ENCODE data around the gene MICAL3. TPM values are rescaled to one million over a fixed set of nuclear protein-coding genes. Genes with fewer than 3 reads are reported as not detected.

MICAL3 gene
- total and polyA plus RNA-seq, 2 experiments from 2014 or later: 6.1 to 25.1 TPM

DNA sequence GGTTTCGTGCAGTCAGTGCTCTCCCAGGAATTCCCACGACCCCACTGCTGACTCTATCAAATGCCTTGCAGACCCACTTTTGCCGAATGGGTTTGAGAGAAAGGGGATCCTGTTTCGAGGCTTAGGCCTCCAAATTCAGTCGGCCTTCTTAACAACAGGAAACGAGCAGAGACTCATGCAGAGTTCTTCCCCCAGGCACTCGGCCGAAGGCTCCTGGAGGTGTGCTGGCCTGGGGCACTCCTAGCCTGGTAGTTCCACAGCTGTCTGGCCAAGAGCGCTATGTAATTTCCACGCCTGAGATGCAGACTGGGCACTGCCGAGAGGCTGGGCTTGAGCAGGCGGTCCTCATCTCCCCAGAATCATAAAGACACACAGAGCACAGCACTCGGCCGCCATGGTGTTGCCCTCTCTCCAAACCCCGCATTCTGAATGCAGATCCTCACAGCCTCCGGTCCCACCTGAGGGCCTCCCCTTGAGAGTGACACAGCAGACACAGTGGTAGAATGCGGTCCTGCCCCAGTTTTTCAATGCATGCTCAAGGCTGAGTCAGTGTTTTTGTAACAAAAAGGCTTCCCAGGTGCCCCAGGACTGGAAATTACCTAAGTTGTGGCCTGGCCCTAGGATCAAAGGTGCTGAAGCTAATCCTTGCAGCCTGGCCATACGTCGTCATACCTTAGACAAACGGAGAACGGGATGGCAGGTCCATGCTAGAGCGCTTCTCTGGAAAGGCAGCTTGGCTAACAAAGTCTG lies 219.9 kb downstream of the MICAL3 start:
- TF ChIP-seq EZH2 (IDR thresholded peaks at IDR 0.05; ENCODE audit: insufficient read depth, poor library complexity, severe bottlenecking) (no peak), EZH2phosphoT487 (IDR thresholded peaks at IDR 0.05; ENCODE audit: insufficient read depth, low read depth) (no peak)
- H2AFZ ChIP-seq: no peak overlapping the region
- H3K36me3 ChIP-seq (ENCODE audit: low read depth): peaks cover 13% of the 10 kb centered on the region
- no peaks in the 10 kb centered on the region for H3K79me2 ChIP-seq (ENCODE audit: insufficient read depth)
- no peak for DNase-seq
- no peak overlapping the region for H3K9ac ChIP-seq
- H3K27me3 ChIP-seq (replicated peaks; ENCODE audit: insufficient read depth): no peaks in the 10 kb centered on the region
- in situ Hi-C loops (cut with MboI): no loop called here
- H3K4me2 ChIP-seq (ENCODE audit: unreplicated experiment): no peak overlapping the region
- H3K9me3 ChIP-seq (ENCODE audit: low read depth): no peaks in the 10 kb centered on the region
- no peaks in the 10 kb centered on the region for H3K4me1 ChIP-seq (ENCODE audit: insufficient read depth)
- no peaks in the 10 kb centered on the region for H3F3A ChIP-seq (ENCODE audit: insufficient read depth)
- H3K27ac ChIP-seq: no peak overlapping the region
- 93 to 95% methylated on average over 22 of the region's 22 CpGs for WGBS, 2 experiments (ENCODE audit: low coverage in 1 of 2, low lambda C conversion rate in 2 of 2, missing lambda C conversion rate in 2 of 2)
- no peaks in the 10 kb centered on the region for H4K20me1 ChIP-seq (ENCODE audit: insufficient read depth)
- H3K9me2 ChIP-seq (ENCODE audit: insufficient read depth): no peaks in the 10 kb centered on the region
- H3K4me3 ChIP-seq: no peak overlapping the region

DNA sequence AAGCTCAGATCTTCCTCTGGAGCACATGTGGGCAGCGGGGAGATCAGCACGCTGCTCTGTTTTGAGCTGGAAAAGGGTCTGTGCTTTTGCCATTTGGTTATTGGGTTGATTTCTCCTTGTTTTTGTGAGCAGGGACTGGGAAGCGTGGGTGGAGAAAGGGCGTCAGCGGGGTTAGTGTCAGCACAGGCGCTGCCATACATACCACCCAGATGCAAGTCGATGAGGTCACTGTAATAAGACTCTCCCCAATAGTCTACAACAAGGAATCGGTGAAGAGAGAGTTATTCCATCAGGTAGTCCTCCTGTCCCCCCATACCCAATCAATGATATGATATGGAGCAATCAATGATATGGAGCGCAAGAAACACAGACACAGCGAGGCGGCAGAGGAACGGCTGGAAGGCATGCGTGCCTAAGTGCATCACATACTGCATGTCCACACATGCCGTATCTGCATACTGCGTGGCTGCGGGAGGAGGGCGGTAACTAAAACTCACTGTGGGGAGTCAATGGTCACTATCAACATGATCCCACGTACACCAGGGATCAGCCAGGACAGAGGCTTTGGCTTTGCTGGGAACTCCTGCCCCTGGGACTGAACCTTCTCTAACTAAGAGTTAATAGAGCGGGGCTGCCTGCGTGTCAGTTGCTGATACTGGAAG lies 220.6 kb downstream of the MICAL3 start:
- Histone ChIP-seq H3K4me1 (ENCODE audit: insufficient read depth) (no peaks in the 10 kb centered on the region), H3K27ac (no peak overlapping the region), H3K4me3 (no peak overlapping the region), H3K36me3 (ENCODE audit: low read depth) (peaks cover 11% of the 10 kb centered on the region), H3F3A (ENCODE audit: insufficient read depth) (no peaks in the 10 kb centered on the region), H3K9me2 (ENCODE audit: insufficient read depth) (no peaks in the 10 kb centered on the region), H3K4me2 (ENCODE audit: unreplicated experiment) (no peak overlapping the region), H3K27me3 (replicated peaks; ENCODE audit: insufficient read depth) (no peaks in the 10 kb centered on the region), H3K9ac (no peak overlapping the region), H4K20me1 (ENCODE audit: insufficient read depth) (no peaks in the 10 kb centered on the region), H3K79me2 (ENCODE audit: insufficient read depth) (no peaks in the 10 kb centered on the region), H2AFZ (no peak overlapping the region), H3K9me3 (ENCODE audit: low read depth) (no peaks in the 10 kb centered on the region)
- WGBS, 2 experiments (ENCODE audit: low coverage in 1 of 2, low lambda C conversion rate in 2 of 2, missing lambda C conversion rate in 2 of 2): 94 to 95% methylated on average over 20 of the region's 20 CpGs
- in situ Hi-C loops (cut with MboI): no loop called here
- no peak for TF ChIP-seq EZH2 (IDR thresholded peaks at IDR 0.05; ENCODE audit: insufficient read depth, poor library complexity, severe bottlenecking)
- no peak for TF ChIP-seq EZH2phosphoT487 (IDR thresholded peaks at IDR 0.05; ENCODE audit: insufficient read depth, low read depth)
- no peak for DNase-seq

DNA sequence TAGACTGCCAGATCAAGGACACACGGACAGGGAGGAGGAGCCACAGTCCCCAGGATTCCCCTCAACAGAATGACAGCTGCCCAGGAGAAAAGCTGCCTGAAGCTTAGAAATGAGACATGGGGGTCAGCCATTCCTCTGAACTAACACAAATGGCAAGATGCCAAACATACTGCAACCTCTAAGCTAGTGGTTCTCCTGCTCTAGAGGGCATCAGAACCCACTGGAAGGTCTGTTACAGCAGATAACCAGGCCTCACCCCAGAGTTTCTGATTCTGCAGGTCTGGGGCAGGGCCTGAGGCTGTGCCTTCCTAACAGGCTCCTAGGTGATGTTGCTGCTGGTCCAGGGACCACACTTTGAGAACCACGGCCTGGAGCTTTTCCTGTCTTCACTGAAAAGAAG lies 221.5 kb downstream of the MICAL3 start:
- H3K9ac ChIP-seq: no peak overlapping the region
- H3K36me3 ChIP-seq (ENCODE audit: low read depth): peaks cover 11% of the 10 kb centered on the region
- no peaks in the 10 kb centered on the region for H3K4me1 ChIP-seq (ENCODE audit: insufficient read depth)
- no peaks in the 10 kb centered on the region for H3F3A ChIP-seq (ENCODE audit: insufficient read depth)
- H2AFZ ChIP-seq: no peak overlapping the region
- no peaks in the 10 kb centered on the region for H3K79me2 ChIP-seq (ENCODE audit: insufficient read depth)
- no peak for TF ChIP-seq EZH2 (IDR thresholded peaks at IDR 0.05; ENCODE audit: insufficient read depth, poor library complexity, severe bottlenecking)
- no peak overlapping the region for H3K27ac ChIP-seq
- no peak overlapping the region for H3K4me2 ChIP-seq (ENCODE audit: unreplicated experiment)
- in situ Hi-C loops (cut with MboI): no loop called here
- 97 to 100% methylated on average over 2 of the region's 2 CpGs for WGBS, 2 experiments (ENCODE audit: low coverage in 1 of 2, low lambda C conversion rate in 2 of 2, missing lambda C conversion rate in 2 of 2)
- H4K20me1 ChIP-seq (ENCODE audit: insufficient read depth): no peaks in the 10 kb centered on the region
- no peak overlapping the region for H3K4me3 ChIP-seq
- no peaks in the 10 kb centered on the region for H3K9me2 ChIP-seq (ENCODE audit: insufficient read depth)
- peak; percentile 9 for DNase-seq
- no peaks in the 10 kb centered on the region for H3K27me3 ChIP-seq (replicated peaks; ENCODE audit: insufficient read depth)
- H3K9me3 ChIP-seq (ENCODE audit: low read depth): no peaks in the 10 kb centered on the region

DNA sequence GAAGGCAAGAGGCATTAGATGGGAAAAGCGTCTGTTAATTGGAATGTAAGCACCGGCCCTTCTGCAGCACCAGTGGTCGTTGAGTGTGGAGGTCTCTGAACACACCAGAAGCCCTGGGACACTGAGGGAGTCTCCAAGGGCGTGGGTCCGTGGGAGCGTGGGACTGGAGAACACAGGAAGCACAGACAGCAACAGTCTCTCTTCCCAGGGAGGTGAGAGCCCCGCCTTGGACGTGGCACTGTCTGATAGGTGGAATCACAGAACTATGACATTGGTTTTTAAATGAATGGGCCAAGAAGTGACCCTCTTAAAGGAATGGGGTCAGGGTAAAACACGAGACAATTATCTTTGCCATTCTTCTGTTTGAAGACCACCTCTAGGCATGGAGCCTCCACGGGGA lies 221.9 kb downstream of the MICAL3 start:
- no peaks in the 10 kb centered on the region for H4K20me1 ChIP-seq (ENCODE audit: insufficient read depth)
- no peak overlapping the region for H3K27ac ChIP-seq
- in situ Hi-C loops (cut with MboI): no loop called here
- no peaks in the 10 kb centered on the region for H3K27me3 ChIP-seq (replicated peaks; ENCODE audit: insufficient read depth)
- no peaks in the 10 kb centered on the region for H3K9me2 ChIP-seq (ENCODE audit: insufficient read depth)
- TF ChIP-seq EZH2 (IDR thresholded peaks at IDR 0.05; ENCODE audit: insufficient read depth, poor library complexity, severe bottlenecking) (no peak), EZH2phosphoT487 (IDR thresholded peaks at IDR 0.05; ENCODE audit: insufficient read depth, low read depth) (no peak)
- no peaks in the 10 kb centered on the region for H3K4me1 ChIP-seq (ENCODE audit: insufficient read depth)
- DNase-seq: no peak
- H2AFZ ChIP-seq: no peak overlapping the region
- no peak overlapping the region for H3K4me3 ChIP-seq
- no peaks in the 10 kb centered on the region for H3K79me2 ChIP-seq (ENCODE audit: insufficient read depth)
- H3K36me3 ChIP-seq (ENCODE audit: low read depth): peaks cover 11% of the 10 kb centered on the region
- no peaks in the 10 kb centered on the region for H3F3A ChIP-seq (ENCODE audit: insufficient read depth)
- H3K9me3 ChIP-seq (ENCODE audit: low read depth): no peaks in the 10 kb centered on the region
- WGBS, 2 experiments (ENCODE audit: low coverage in 1 of 2, low lambda C conversion rate in 2 of 2, missing lambda C conversion rate in 2 of 2): 97 to 98% methylated on average over 10 of the region's 10 CpGs
- no peak overlapping the region for H3K4me2 ChIP-seq (ENCODE audit: unreplicated experiment)
- H3K9ac ChIP-seq: no peak overlapping the region

Measured in GM23248 (cell line).